Motor neuron (in vitro differentiated cells): ENCODE results near the gene CALB2. TPM values are rescaled to one million over a fixed set of nuclear protein-coding genes. Genes with fewer than 3 reads are reported as not detected.
A peak's percentile ranks its signal among the peaks of the same experiment; 100 is the strongest.
"Not testable (repeated sequence)": the region's sequence is repeated elsewhere in the genome, so short reads cannot be mapped to it uniquely, and the experiment has no call there.

Experiments
- ATAC-seq, 8 experiments: fragments of 200-7000 bp; cut with Tn5 transposase; replicated peaks in 6 of 8; 2 replicates each; pipeline ENCODE4 v1.8.0; 2021; ENCODE audit warnings: mild to moderate bottlenecking in 8 of 8, moderate library complexity in 8 of 8
- H3K27ac ChIP-seq, 2 donors: fragments of 250-450 bp; sonication (Bioruptor Pico); 2 replicates each; pipeline ENCODE4 v1.9.0; 2021; ENCODE audit warnings: antibody characterized with exemption in 2 of 2, mild to moderate bottlenecking in 2 of 2, moderate library complexity in 1 of 2
- H3K4me1 ChIP-seq, 2 donors: fragments of 250-450 bp; sonication (Bioruptor Pico); replicated peaks in 1 of 2; 2 replicates each; pipeline ENCODE4 v1.6.1; 2021; ENCODE audit warnings: antibody characterized with exemption in 2 of 2, mild to moderate bottlenecking in 2 of 2, moderate library complexity in 1 of 2
- H3K4me3 ChIP-seq, 5 donors: fragments of 250-450 bp; sonication (Bioruptor Pico); 2 replicates each; pipeline ENCODE4 v1.9.0; 2021; ENCODE audit warnings: antibody characterized with exemption in 5 of 5, mild to moderate bottlenecking in 5 of 5, moderate library complexity in 4 of 5
- WGBS, 10 experiments: fragments of 450-650 bp; shearing (Covaris generic); methylation state at CpG; one replicate each; pipeline ENCODE4 v1.0.0; 2022; 5-methylcytosine and 5-hydroxymethylcytosine counted together
- in situ Hi-C, 9 experiments: fragments of 400-800 bp; cut with MboI; loops; one replicate each; pipeline ENCODE4 v1.15.0; 2021; ENCODE audit warnings: low sequenced_read_pairs in 9 of 9, low pct_unique_long_range_greater_than_20kb in 2 of 9; ENCODE audit not compliant: unreplicated experiment in 9 of 9
- total RNA-seq, 8 experiments: library from RNA; unstranded; fragments of 300-600 nt; gene quantifications; 2 replicates each; pipeline versions ENCODE4 v1.2.3 to v1.2.4, GENCODE V29; 2022

CALB2 gene, protein sequence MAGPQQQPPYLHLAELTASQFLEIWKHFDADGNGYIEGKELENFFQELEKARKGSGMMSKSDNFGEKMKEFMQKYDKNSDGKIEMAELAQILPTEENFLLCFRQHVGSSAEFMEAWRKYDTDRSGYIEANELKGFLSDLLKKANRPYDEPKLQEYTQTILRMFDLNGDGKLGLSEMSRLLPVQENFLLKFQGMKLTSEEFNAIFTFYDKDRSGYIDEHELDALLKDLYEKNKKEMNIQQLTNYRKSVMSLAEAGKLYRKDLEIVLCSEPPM
- 10 to 100 TPM in 1 of 8 experiments, 1 to 10 TPM in 1, under 1 TPM in 4, not detected in 2; 0.33 to 13.5 (median 0.83) TPM for total RNA-seq

DNA sequence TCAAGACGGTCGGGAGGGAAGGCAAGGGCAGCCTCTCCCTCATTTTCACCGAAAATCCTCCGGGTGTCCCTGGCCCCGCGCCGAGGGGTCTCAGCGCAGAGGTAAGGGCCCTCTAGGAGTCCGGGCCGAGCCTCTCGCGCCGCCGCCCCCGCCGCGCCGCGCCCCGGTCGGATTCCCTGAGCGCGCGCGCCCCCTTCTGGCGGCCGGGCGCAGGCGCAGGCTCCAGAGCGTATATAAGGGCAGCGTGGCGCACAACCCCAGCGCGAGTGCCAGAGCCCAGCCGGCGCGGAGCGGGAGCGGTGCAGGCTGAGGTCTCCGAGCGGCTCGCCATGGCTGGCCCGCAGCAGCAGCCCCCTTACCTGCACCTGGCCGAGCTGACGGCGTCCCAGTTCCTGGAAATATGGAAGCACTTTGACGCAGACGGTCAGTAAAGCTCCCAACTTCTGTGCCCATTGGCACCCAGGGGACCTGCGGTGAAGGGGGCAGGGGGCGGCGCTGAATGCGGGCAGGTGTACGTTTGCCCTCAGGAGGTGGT is at the start of gene CALB2:
Gene CALB2, plus strand, starts transcription at position 260 of the 535 bp plus-strand sequence. Its CDS starts 70 bp downstream, at position 330.
- WGBS, 10 experiments, result 0% methylated on average over 2 to 10 of the region's 53 CpGs; no CpG with 5 or more reads in 8 of the 10 experiments
- in situ Hi-C loops, result no loop called here
- Histone ChIP-seq H3K4me1 (no peaks in the 10 kb centered on the region), H3K4me3 (peak within 1 kb of the TSS; percentile 14 to 35 (median 31)), H3K27ac (no peak within 1 kb of the TSS)
- peak; percentile 92 to 98 (median 96) for ATAC-seq

DNA sequence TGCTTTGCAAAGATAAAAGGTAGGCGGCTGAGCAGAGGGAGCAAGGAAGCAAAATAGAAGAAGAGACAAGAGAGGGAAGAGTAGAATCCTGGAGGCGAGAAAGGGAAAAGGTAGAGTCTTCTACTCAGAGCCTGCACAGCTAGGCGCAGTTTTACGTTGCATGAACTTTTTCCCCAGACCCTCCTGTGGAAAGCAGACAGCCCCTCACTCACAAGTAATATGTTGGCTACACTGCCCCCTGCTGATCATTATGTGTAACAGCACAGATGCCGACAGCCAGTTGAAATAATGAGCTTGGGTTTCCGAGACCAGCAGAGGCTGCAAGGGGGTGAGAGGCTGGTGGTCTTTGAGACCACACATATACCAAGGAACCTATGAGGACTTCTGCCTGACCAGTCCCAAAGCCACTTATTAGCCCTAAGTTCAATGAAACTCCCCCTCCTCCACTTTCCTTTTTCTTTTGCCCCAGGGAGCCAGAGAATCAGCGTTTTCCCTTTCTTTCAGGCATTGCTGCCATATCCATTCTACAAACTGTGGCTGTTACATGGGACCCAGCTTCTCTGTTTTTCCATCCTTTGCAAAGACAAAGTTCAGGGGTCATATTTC is 46.9 kb upstream of the CALB2 start:
- Histone ChIP-seq H3K27ac (no peak overlapping the region), H3K4me1 (peaks cover 8 to 9% of the 10 kb centered on the region in 2 donors), H3K4me3 (no peak overlapping the region)
- in situ Hi-C loops, result no loop called here
- 0 to 75% (median 33%) methylated on average over 1 to 6 of the region's 7 CpGs; no CpG with 5 or more reads in 1 of the 10 experiments for WGBS, 10 experiments
- ATAC-seq, result peak in 5 of 8 experiments; percentile 32 to 59 (median 51)

DNA sequence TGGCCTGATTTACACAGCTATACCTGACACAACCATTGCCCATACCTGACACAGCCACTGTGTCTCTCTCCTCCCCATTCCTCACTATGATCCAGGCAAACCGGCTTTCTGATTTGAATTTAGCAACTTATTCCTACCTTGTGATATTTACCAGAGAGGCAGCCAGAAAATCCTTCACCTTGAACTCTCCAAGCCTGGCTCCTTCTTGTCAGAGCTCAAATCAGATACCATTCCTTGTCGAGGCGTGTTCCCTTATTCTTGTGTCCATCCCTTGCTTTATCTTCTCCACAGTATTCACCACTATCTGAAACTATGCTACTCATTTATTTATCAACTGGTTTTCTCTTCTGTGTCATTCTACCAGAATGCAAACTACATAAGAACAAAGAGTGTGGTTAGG is 44.9 kb upstream of the CALB2 start:
- WGBS, 10 experiments, result 0 to 89% (median 24%) methylated on average over 1 to 3 of the region's 3 CpGs; no CpG with 5 or more reads in 6 of the 10 experiments
- ATAC-seq, in situ Hi-C loops, H3K27ac ChIP-seq, H3K4me3 ChIP-seq, H3K4me1 ChIP-seq: not testable (repeated sequence)

DNA sequence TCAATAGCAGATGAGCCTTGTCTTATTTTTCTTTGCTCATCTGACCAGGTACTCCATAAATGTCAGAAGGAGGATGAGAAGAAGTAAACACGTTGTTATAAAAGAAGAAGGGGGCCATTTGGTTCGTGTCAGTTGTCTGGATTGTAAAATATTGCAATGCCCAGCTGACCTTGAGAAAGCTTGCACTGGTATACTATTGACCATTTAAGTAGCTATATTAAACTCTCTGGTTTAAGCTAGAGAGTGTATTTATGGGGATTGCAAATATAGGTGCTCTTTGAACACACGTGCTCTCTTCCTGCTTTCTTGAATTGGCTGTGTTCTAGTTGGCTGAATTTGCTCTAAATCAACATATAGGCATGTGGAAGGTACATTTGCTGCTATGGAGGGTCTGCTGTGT is 43.3 kb upstream of the CALB2 start:
- Histone ChIP-seq H3K4me3 (no peak overlapping the region), H3K4me1 (peaks cover 8 to 9% of the 10 kb centered on the region in 2 donors), H3K27ac (peak overlapping the region in 1 of 2 donors; percentile 67)
- in situ Hi-C loops, result no loop called here
- ATAC-seq, result peak in 5 of 8 experiments; percentile 18 to 74 (median 65)
- 0 to 44% (median 13%) methylated on average over 1 to 3 of the region's 3 CpGs; no CpG with 5 or more reads in 1 of the 10 experiments for WGBS, 10 experiments

DNA sequence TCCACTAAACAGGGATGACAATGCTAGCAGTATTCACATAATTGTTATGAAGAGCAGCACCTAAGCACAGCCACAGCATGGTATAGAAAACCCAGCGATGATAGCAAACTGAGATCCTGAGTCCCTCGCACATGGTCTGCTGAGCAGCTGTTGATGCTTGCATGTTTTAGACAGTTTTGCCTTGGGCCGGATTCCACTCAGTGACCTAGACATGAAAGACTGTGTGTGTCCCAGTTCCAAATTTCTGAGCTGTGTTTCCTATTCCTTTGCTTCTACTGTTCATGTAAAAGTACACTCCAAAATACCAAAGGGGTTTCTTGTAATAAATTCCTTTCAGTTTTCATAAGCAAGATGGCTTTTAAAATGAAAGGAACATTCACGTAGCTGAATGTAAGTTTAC is 38.5 kb upstream of the CALB2 start:
- in situ Hi-C loops, result no loop called here
- 0 to 91% (median 70%) methylated on average over 1 to 4 of the region's 4 CpGs; no CpG with 5 or more reads in 1 of the 10 experiments for WGBS, 10 experiments
- Histone ChIP-seq H3K4me1 (peaks cover 5 to 6% of the 10 kb centered on the region in 2 donors), H3K27ac (no peak overlapping the region), H3K4me3 (no peak overlapping the region)
- ATAC-seq, result peak in 2 of 8 experiments; percentile 38 to 54

DNA sequence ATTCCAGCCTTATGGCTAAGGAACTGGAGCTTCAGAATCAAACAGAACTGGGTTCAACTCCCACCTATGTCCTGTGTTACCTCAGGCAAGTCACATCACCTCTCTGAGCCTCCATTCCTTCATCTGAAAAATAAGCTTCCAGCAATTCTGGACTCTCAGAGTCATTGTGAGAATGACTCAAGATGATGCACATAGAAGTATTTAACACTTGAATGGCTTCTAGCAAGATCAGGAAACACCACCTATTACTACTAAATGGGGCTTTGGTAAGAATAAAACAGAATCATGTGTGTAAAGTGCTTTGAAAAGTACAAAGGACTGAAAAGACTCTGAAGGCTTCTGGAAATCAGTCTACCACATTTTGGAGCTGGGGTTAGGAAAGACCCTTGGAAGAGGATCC is 30.8 kb upstream of the CALB2 start:
- H3K4me1 ChIP-seq, result no peaks in the 10 kb centered on the region
- H3K27ac ChIP-seq, result no peak overlapping the region
- in situ Hi-C loops, result no loop called here
- H3K4me3 ChIP-seq, result no peak overlapping the region
- ATAC-seq, result no peak

DNA sequence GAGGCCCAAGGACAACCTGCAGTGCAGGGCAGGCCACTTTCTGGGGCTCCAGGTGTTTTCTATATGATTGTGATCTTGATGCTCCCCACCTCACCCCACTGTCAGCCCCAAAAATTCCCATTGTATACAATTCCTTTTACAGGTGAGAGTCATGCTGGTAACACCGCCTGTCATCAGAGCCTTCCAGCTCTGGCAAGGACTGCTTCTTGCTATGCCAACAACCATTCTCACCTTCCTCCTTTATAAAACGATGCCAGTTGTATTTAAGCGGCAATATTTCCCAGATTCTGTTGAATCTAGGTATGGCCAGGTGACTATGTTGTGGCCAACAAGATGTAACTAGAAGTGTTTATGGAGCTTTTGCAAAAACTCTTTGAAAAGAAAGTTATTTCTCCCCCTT is 30.4 kb upstream of the CALB2 start:
- H3K27ac ChIP-seq, result no peak overlapping the region
- no peak overlapping the region for H3K4me3 ChIP-seq
- in situ Hi-C loops, result no loop called here
- no peak for ATAC-seq
- no peaks in the 10 kb centered on the region for H3K4me1 ChIP-seq
- WGBS, 10 experiments, result 60 to 90% (median 79%) methylated on average over 1 to 3 of the region's 3 CpGs; no CpG with 5 or more reads in 3 of the 10 experiments

DNA sequence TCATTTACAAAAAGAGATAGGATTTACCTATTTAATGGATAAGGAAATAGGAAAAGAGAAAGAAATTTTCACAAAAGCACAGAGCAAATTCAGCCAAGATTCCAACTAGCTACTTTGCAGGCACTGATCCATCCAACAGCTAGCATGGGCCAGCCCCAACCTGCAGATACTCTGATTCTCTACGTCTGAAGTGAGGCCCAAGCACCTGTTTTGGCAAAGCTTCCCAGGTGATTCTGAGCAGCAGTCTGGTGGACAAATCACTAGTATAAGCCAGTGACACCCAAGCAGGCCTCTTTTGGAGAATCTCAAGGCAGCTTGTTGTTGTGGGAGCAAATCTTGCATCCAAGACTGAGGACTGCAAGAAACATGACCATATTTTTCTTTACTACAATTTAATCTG is 20.9 kb upstream of the CALB2 start:
- in situ Hi-C loops, result no loop called here
- H3K27ac ChIP-seq, result no peak overlapping the region
- no peak for ATAC-seq
- H3K4me1 ChIP-seq, result no peaks in the 10 kb centered on the region
- 40 to 80% (median 67%) methylated on average over 1 of the region's 1 CpG; no CpG with 5 or more reads in 4 of the 10 experiments for WGBS, 10 experiments
- no peak overlapping the region for H3K4me3 ChIP-seq

DNA sequence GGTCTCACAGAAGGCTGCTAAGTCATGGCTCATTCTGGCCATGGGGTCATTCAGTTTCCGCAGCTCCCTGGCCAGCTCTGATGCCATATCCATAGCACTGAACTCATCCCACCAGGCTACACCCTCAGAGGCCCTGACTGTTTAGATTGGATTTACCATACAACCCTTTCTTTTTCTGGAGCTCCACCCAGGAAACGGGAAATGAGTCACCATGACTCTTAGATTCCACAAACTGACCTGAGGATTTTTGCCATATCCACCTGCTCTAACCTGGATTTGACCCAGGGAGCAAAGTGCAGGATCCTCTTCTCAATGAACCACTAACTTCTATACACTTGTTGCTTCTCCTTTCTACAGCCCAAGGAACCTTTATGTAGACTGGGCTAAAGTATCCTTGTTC is 20.3 kb upstream of the CALB2 start:
- ATAC-seq, result peak in 2 of 8 experiments; percentile 78 to 98
- WGBS, 10 experiments, result 33 to 90% (median 65%) methylated on average over 1 to 2 of the region's 2 CpGs; no CpG with 5 or more reads in 6 of the 10 experiments
- Histone ChIP-seq H3K4me3 (no peak overlapping the region), H3K4me1 (no peaks in the 10 kb centered on the region), H3K27ac (no peak overlapping the region)
- in situ Hi-C loops, result no loop called here

DNA sequence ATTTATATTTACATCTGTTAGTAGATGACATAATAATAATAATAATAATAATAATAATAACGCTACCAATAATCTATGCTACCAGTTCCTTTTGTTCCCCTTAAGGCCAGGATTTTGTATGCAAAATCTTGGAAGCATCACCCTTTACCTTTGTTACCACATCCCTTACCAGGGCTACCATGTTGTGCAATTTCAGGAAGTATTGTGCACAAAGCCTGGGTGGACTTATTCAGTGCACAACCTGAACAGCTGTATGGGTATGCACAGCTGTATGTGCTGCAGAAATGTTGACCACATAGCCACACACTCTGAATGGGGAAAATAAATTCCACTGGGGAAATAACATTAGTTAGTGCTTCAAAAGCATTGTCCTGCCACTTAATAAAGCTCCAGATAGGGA is 19.9 kb upstream of the CALB2 start:
- ATAC-seq, result no peak
- in situ Hi-C loops, result no loop called here
- H3K27ac ChIP-seq, result no peak overlapping the region
- H3K4me3 ChIP-seq, result no peak overlapping the region
- WGBS, 10 experiments, result 44 to 86% (median 67%) methylated on average over 1 of the region's 1 CpG; no CpG with 5 or more reads in 4 of the 10 experiments
- no peaks in the 10 kb centered on the region for H3K4me1 ChIP-seq

DNA sequence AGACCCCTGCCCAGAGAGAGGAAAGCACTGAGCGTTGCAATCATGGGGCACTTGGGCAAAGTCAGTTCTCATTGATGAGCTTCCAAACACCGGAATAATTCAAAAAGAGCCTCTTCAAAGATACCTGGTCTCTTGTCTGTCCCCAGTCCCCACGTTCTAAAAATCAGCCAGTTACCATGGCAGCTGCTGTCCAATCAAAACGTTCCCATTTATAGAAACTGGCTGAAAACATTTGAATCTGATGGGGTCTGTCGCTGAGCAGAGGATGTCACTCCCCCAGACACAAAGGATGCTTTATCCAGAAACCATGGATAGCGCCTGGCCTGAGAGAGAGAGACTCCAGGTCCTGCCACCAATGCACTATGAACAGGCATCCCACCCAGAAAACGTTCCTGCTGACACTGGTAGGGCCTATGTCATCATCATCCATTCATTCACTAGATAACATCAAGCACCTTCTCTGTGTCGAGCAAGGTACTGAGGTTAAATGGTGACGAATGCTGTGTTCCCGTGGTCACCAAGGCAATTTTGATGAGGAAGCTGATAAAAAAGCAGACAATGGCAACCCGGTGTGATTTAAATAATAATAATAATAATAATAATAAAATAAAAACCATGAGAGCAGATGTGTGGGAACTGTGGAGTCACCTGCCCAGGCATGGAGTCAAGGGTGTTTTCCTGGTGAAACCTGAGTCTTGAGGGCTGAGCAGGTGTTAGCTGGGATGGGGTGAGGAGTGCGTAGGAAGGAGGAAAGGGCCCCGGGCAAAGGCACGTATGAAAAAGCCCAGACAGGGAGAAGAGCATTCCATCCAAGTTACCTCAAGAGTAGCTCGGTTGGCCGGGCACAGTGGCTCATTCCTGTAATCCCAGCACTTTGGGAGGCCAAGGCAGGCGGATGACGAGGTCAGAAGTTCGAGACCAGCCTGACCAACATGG is 19.0 kb upstream of the CALB2 start:
- Histone ChIP-seq H3K4me3 (no peak overlapping the region), H3K4me1 (no peaks in the 10 kb centered on the region), H3K27ac (no peak overlapping the region)
- ATAC-seq, result peak in 2 of 8 experiments; percentile 28 to 45
- in situ Hi-C loops, result no loop called here
- 39 to 100% (median 77%) methylated on average over 1 to 12 of the region's 19 CpGs; no CpG with 5 or more reads in 1 of the 10 experiments for WGBS, 10 experiments

DNA sequence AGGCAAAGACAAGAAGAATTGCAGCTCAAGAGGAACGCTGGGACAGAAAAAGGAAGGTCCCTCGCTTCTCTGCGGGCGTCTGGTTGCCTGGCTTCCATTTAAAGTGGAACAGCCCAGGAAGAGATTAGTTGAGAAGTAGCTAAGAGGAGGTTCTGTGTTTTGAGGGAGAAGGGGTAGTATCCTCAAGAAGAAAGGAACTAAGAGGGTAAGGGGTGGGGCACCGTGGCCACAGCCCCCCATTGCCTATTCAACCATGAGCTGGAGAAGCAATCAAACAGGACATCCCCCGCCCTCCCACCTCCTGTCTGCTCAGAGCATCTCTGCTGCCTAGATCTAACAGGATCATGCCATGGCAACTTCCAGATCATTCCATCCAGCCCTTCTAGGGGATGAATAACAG is 18.1 kb upstream of the CALB2 start:
- no peak for ATAC-seq
- Histone ChIP-seq H3K27ac (no peak overlapping the region), H3K4me1 (no peaks in the 10 kb centered on the region), H3K4me3 (no peak overlapping the region)
- in situ Hi-C loops, result no loop called here
- WGBS, 10 experiments, result 0 to 79% (median 58%) methylated on average over 1 to 5 of the region's 6 CpGs; no CpG with 5 or more reads in 1 of the 10 experiments
